Ascending aorta (tissue), 2 donors: ENCODE measurements around the gene SBSN. TPM values are rescaled to one million over a fixed set of nuclear protein-coding genes. Genes with fewer than 3 reads are reported as not detected.

Experiments used
- DNase-seq, 2 donors: peaks; one replicate each; pipeline ENCODE4 v3.0.0-alpha.2; 2019; ENCODE audit warnings: low spot score in 2 of 2
- H3K27ac ChIP-seq, 2 donors: fragments of 200-600 bp; sonication (generic); one replicate each; pipeline ENCODE4 v1.5.1; 2016 to 2017; ENCODE audit warnings: mild to moderate bottlenecking in 1 of 2
- H3K27me3 ChIP-seq: fragments of 200-600 bp; sonication (generic); one replicate; pipeline ENCODE4 v1.5.1; 2017
- H3K36me3 ChIP-seq, 2 donors: fragments of 200-600 bp; sonication (generic); one replicate each; pipeline ENCODE4 v1.5.1; 2016
- H3K4me1 ChIP-seq, 2 donors: fragments of 200-600 bp; sonication (generic); one replicate each; pipeline ENCODE4 v1.5.1; 2016 to 2017; ENCODE audit warnings: mild to moderate bottlenecking in 1 of 2
- H3K4me3 ChIP-seq, 2 donors: fragments of 200-600 bp; sonication (generic); one replicate each; pipeline ENCODE4 v1.5.1; 2016 to 2017; ENCODE audit warnings: mild to moderate bottlenecking in 1 of 2
- H3K9me3 ChIP-seq, 2 donors: fragments of 200-600 bp; sonication (generic); one replicate each; pipeline ENCODE4 v1.5.1; 2016
- intact Hi-C: fragments of 100-400 bp; cut with DNase I; formaldehyde crosslinking; loops from one replicate; pipeline ENCODE4 v1.15.1; 2023
- total RNA-seq: library from RNA; depleted of rRNA; stranded (reverse); fragments of >200 nt; gene quantifications from one replicate; pipeline ENCODE4 v1.1.0, GENCODE V29; 2016
- TF ChIP-seq, protein P1 (sequence below), 3 experiments: fragments of 200-600 bp in 2 of 3; fragments of 450-650 bp in 1 of 3; sonication (generic) in 2 of 3; IDR thresholded peaks; one replicate each; pipeline ENCODE4 v1.5.1; 2016 to 2019; ENCODE audit warnings: antibody characterized with exemption in 3 of 3, mild to moderate bottlenecking in 1 of 3, moderate library complexity in 1 of 3

Gene SBSN
- total RNA-seq, 1 donor from 2014 or later: not detected

DNA sequence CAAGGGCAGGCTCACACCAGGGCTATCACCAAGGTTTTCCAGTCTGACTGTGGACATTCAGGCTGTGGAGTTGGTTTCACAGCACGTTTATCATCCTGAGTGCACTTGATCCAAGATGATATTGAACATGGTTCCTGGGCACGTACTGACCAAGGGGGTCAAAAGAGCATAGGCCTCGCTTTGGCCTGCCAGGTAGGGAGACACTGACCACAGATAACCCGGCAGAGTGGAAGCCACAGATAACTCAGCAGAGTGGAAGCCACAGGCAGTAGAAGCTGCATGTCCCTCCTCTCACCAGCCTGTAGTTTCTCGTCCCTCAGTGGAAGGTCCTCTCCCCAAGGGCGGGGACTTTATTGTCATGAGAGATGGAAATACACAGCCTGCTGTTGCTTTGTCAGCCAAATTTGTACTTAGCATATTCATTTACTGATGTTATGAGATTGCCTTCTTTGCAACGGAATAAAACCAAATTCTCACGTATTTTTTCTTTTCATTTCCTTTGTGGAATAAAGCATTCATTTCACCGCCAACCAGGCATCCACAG lies 29.1 kb downstream of the SBSN start:
- H3K36me3 ChIP-seq: peaks cover 0 to 3% of the 10 kb centered on the region in 2 donors
- H3K4me1 ChIP-seq: no peaks in the 10 kb centered on the region
- intact Hi-C loops: loop anchor here (5.0 kb wide), 1 partner anchor 232 kb away; the partner anchor contains the start of gene USF2

DNA sequence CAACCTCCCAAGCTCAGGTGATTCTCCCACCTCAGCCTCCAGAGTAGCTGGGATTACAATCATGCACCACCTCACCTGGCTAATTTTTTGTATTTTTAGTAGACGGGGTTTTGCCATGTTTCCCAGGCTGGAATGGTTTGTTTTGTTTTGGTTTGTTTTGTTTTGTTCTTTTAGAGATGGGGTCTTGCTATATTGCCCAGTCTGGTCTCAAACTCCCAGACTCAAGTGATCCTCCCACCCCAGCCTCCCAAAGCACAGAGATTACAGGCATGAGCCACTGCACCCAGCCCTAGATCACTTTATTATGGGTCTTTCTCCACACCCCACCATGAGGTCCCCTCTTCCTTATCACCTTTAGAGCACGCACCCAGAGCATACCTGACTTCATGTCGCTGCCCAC lies 29.9 kb downstream of the SBSN start:
- H3K27me3 ChIP-seq: no peaks in the 10 kb centered on the region
- H3K9me3 ChIP-seq: no peaks in the 10 kb centered on the region
- TF ChIP-seq, protein P1, sequence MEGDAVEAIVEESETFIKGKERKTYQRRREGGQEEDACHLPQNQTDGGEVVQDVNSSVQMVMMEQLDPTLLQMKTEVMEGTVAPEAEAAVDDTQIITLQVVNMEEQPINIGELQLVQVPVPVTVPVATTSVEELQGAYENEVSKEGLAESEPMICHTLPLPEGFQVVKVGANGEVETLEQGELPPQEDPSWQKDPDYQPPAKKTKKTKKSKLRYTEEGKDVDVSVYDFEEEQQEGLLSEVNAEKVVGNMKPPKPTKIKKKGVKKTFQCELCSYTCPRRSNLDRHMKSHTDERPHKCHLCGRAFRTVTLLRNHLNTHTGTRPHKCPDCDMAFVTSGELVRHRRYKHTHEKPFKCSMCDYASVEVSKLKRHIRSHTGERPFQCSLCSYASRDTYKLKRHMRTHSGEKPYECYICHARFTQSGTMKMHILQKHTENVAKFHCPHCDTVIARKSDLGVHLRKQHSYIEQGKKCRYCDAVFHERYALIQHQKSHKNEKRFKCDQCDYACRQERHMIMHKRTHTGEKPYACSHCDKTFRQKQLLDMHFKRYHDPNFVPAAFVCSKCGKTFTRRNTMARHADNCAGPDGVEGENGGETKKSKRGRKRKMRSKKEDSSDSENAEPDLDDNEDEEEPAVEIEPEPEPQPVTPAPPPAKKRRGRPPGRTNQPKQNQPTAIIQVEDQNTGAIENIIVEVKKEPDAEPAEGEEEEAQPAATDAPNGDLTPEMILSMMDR (IDR thresholded peaks at IDR 0.05): no peak
- H3K27ac ChIP-seq: no peak overlapping the region
- DNase-seq: no peak
- intact Hi-C loops: loop anchor here (5.0 kb wide), 1 partner anchor 231 kb away; the partner anchor contains the start of gene USF2
- no peaks in the 10 kb centered on the region for H3K4me1 ChIP-seq
- H3K4me3 ChIP-seq: no peak overlapping the region
- H3K36me3 ChIP-seq: peaks cover 0 to 3% of the 10 kb centered on the region in 2 donors

More for the DNA sequence above, 29.1 kb downstream of the SBSN start:
- Histone ChIP-seq H3K4me3 (no peak overlapping the region), H3K9me3 (no peaks in the 10 kb centered on the region), H3K27me3 (no peaks in the 10 kb centered on the region), H3K27ac (no peak overlapping the region)
- DNase-seq: no peak
- TF ChIP-seq, protein P1 (IDR thresholded peaks at IDR 0.05): no peak

DNA sequence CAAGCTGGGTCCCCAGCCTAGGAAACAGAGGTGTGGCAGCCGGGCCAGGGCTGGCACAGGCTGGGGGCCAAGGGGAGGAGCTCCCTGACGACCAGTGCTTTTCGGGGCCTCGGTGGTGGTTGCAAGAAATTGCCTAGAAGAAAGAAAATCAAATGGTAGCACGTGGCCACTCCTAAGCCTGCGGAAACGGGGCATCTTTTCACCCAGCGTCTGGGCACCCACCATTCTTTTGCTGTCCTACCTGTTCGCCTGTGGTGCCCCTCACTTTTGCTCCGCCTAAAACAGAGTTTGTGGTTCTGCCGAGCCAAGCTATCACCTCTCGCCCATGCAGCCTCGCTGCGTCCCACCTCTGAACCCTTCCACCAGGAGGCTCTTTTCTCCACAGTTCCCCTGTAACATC lies 30.7 kb downstream of the SBSN start:
- no peak overlapping the region for H3K27ac ChIP-seq
- TF ChIP-seq, protein P1 (IDR thresholded peaks at IDR 0.05): no peak
- DNase-seq: no peak
- H3K9me3 ChIP-seq: no peaks in the 10 kb centered on the region
- no peaks in the 10 kb centered on the region for H3K27me3 ChIP-seq
- no peaks in the 10 kb centered on the region for H3K4me1 ChIP-seq
- peaks cover 0 to 3% of the 10 kb centered on the region in 2 donors for H3K36me3 ChIP-seq
- intact Hi-C loops: loop anchor here (5.0 kb wide), 1 partner anchor 230 kb away; the partner anchor contains the start of gene USF2
- no peak overlapping the region for H3K4me3 ChIP-seq

DNA sequence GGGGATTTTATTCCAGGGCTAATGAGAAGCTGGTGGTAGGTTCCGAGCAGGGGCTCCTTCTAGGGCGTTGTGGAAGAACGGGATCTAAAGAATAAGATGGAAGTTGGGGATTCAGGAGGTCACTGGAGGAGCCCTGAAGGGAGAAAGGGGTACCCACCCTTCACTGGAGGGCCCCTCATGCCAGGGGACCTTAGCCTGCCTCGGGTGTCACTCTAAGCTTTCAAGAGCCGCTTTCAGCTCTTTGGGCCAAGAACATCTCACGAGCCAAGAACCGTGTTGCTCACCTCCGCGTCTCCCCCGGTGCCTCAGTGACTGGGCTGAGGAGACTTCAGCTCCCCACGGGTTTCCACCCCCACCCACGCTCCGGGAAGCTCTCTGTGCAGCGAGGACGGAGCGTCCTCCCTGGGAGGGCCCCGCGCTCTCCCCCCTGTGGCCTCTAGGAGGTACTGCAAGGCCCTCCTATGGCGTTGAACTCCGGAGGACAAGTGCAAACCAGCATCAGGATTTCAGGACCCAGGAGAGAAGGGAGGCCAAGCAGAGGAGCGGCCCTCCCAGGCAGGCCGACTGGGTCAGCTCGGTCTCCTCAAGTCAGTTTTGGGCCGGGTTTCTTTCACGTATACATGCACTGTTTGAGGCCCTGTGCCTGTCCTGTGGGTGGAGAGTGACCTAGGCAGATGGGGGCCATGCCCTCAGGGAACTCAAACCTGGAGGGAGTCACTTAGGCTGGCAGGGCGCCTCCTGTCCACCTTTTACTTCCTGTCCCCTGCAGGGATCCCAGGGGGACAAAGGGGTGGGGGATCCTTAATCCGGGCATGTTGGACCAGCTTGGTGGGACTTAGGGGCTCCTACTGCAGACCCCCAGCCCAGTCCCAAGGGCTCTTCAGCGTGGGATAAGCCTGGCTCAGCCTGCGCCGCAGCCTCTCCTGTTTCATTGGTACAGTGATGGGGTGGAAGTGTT lies 32.7 kb downstream of the SBSN start:
- H3K4me3 ChIP-seq: no peak overlapping the region
- H3K27me3 ChIP-seq: no peaks in the 10 kb centered on the region
- TF ChIP-seq, protein P1 (IDR thresholded peaks at IDR 0.05): peak; percentile 82 to 98 (median 97)
- DNase-seq: peak in 1 of 2 donors; percentile 74
- H3K36me3 ChIP-seq: peaks cover 0 to 3% of the 10 kb centered on the region in 2 donors
- H3K4me1 ChIP-seq: no peaks in the 10 kb centered on the region
- no peak overlapping the region for H3K27ac ChIP-seq
- H3K9me3 ChIP-seq: no peaks in the 10 kb centered on the region
- intact Hi-C loops: loop anchor here (5.0 kb wide), 1 partner anchor 228 kb away; the partner anchor contains the start of gene USF2

DNA sequence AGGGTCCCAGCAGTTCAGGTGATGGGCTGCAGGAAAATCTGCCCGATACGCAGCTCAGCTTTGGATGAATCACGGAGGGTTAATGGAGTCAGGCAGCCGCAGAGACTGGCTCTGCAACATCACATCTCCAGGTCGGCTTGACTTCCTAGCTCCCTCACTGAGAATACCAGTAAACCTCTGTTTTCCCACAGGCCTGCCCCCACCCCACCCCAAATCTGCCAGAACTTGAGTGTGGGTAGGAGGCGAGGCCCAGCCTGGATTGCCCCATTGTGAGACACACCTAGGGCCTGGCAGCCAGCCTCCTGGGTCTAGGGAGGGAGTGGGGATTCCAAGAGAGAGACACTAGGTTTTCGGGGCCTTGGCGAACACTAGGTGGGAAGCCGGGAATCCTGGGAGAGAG lies 34.1 kb downstream of the SBSN start:
- no peaks in the 10 kb centered on the region for H3K4me1 ChIP-seq
- no peak overlapping the region for H3K4me3 ChIP-seq
- H3K27ac ChIP-seq: no peak overlapping the region
- TF ChIP-seq, protein P1 (IDR thresholded peaks at IDR 0.05): no peak
- H3K27me3 ChIP-seq: no peaks in the 10 kb centered on the region
- peaks cover 0 to 3% of the 10 kb centered on the region in 2 donors for H3K36me3 ChIP-seq
- no peaks in the 10 kb centered on the region for H3K9me3 ChIP-seq
- intact Hi-C loops: no loop called here
- no peak for DNase-seq
